Measurements from ENCODE around the gene CCDC88B.

The CCDC88B gene

GRCh38 chr11:64384981-64385944 is 45.3 kb downstream of the CCDC88B start:
- H3K4me1 ChIP-seq (ENCODE audit: control insufficient read depth, insufficient read depth, low read length) = peaks cover 3% of the 10 kb centered on the region
- no peak overlapping the region for H3K4me3 ChIP-seq (ENCODE audit: insufficient read depth, low read depth, low read length)
- H3K36me3 ChIP-seq (ENCODE audit: control insufficient read depth, insufficient read depth, low read length) = no peaks in the 10 kb centered on the region
- H3K27ac ChIP-seq (ENCODE audit: insufficient read depth, low read depth, low read length, poor library complexity, severe bottlenecking) = no peak overlapping the region
- H3K27me3 ChIP-seq (ENCODE audit: control insufficient read depth, insufficient read depth, low read length, poor library complexity, severe bottlenecking) = no peaks in the 10 kb centered on the region
- H3K9me3 ChIP-seq (ENCODE audit: control insufficient read depth, low read length) = no peaks in the 10 kb centered on the region
- 86 to 88% methylated on average over 15 of the region's 15 CpGs for WGBS, 2 experiments

GRCh38 chr11:64385945-64386704 is 46.1 kb downstream of the CCDC88B start:
- no peaks in the 10 kb centered on the region for H3K27me3 ChIP-seq (ENCODE audit: control insufficient read depth, insufficient read depth, low read length, poor library complexity, severe bottlenecking)
- H3K9me3 ChIP-seq (ENCODE audit: control insufficient read depth, low read length) = no peaks in the 10 kb centered on the region
- no peaks in the 10 kb centered on the region for H3K36me3 ChIP-seq (ENCODE audit: control insufficient read depth, insufficient read depth, low read length)
- peaks cover 3% of the 10 kb centered on the region for H3K4me1 ChIP-seq (ENCODE audit: control insufficient read depth, insufficient read depth, low read length)
- H3K27ac ChIP-seq (ENCODE audit: insufficient read depth, low read depth, low read length, poor library complexity, severe bottlenecking) = no peak overlapping the region
- WGBS, 2 experiments = 89 to 90% methylated on average over 11 of the region's 11 CpGs
- no peak overlapping the region for H3K4me3 ChIP-seq (ENCODE audit: insufficient read depth, low read depth, low read length)

- no peaks in the 10 kb centered on the region for H3K9me3 ChIP-seq (ENCODE audit: control insufficient read depth, low read length)
- no peaks in the 10 kb centered on the region for H3K36me3 ChIP-seq (ENCODE audit: control insufficient read depth, insufficient read depth, low read length)
- no peaks in the 10 kb centered on the region for H3K4me1 ChIP-seq (ENCODE audit: control insufficient read depth, insufficient read depth, low read length)
- H3K27me3 ChIP-seq (ENCODE audit: control insufficient read depth, insufficient read depth, low read length, poor library complexity, severe bottlenecking) = no peaks in the 10 kb centered on the region
- H3K27ac ChIP-seq (ENCODE audit: insufficient read depth, low read depth, low read length, poor library complexity, severe bottlenecking) = no peak overlapping the region
- no peak overlapping the region for H3K4me3 ChIP-seq (ENCODE audit: insufficient read depth, low read depth, low read length)
Measured at GRCh38 chr11:64387916-64388315, 47.9 kb downstream of the CCDC88B start.

GRCh38 chr11:64388894-64389293 is 48.9 kb downstream of the CCDC88B start:
- H3K27me3 ChIP-seq (ENCODE audit: control insufficient read depth, insufficient read depth, low read length, poor library complexity, severe bottlenecking) = no peaks in the 10 kb centered on the region
- H3K27ac ChIP-seq (ENCODE audit: insufficient read depth, low read depth, low read length, poor library complexity, severe bottlenecking) = no peak overlapping the region
- H3K4me3 ChIP-seq (ENCODE audit: insufficient read depth, low read depth, low read length) = no peak overlapping the region
- no peaks in the 10 kb centered on the region for H3K9me3 ChIP-seq (ENCODE audit: control insufficient read depth, low read length)
- H3K36me3 ChIP-seq (ENCODE audit: control insufficient read depth, insufficient read depth, low read length) = no peaks in the 10 kb centered on the region
- WGBS, 2 experiments = 93 to 94% methylated on average over 10 of the region's 10 CpGs
- no peaks in the 10 kb centered on the region for H3K4me1 ChIP-seq (ENCODE audit: control insufficient read depth, insufficient read depth, low read length)

GRCh38 chr11:64389851-64390250 is 49.8 kb downstream of the CCDC88B start:
- Histone ChIP-seq H3K27ac (ENCODE audit: insufficient read depth, low read depth, low read length, poor library complexity, severe bottlenecking) (no peak overlapping the region), H3K4me1 (ENCODE audit: control insufficient read depth, insufficient read depth, low read length) (no peaks in the 10 kb centered on the region), H3K4me3 (ENCODE audit: insufficient read depth, low read depth, low read length) (no peak overlapping the region), H3K36me3 (ENCODE audit: control insufficient read depth, insufficient read depth, low read length) (no peaks in the 10 kb centered on the region), H3K9me3 (ENCODE audit: control insufficient read depth, low read length) (no peaks in the 10 kb centered on the region), H3K27me3 (ENCODE audit: control insufficient read depth, insufficient read depth, low read length, poor library complexity, severe bottlenecking) (no peaks in the 10 kb centered on the region)
- WGBS, 2 experiments = 95% methylated on average over 2 of the region's 2 CpGs

GRCh38 chr11:64390558-64390957 is 50.6 kb downstream of the CCDC88B start:
- H3K36me3 ChIP-seq (ENCODE audit: control insufficient read depth, insufficient read depth, low read length) = no peaks in the 10 kb centered on the region
- no peak overlapping the region for H3K27ac ChIP-seq (ENCODE audit: insufficient read depth, low read depth, low read length, poor library complexity, severe bottlenecking)
- no peaks in the 10 kb centered on the region for H3K27me3 ChIP-seq (ENCODE audit: control insufficient read depth, insufficient read depth, low read length, poor library complexity, severe bottlenecking)
- WGBS, 2 experiments = 94 to 95% methylated on average over 3 of the region's 3 CpGs
- no peaks in the 10 kb centered on the region for H3K9me3 ChIP-seq (ENCODE audit: control insufficient read depth, low read length)
- H3K4me1 ChIP-seq (ENCODE audit: control insufficient read depth, insufficient read depth, low read length) = peaks cover 4% of the 10 kb centered on the region
- no peak overlapping the region for H3K4me3 ChIP-seq (ENCODE audit: insufficient read depth, low read depth, low read length)

GRCh38 chr11:64391839-64392238 is 51.8 kb downstream of the CCDC88B start:
- H3K27me3 ChIP-seq (ENCODE audit: control insufficient read depth, insufficient read depth, low read length, poor library complexity, severe bottlenecking) = no peaks in the 10 kb centered on the region
- H3K36me3 ChIP-seq (ENCODE audit: control insufficient read depth, insufficient read depth, low read length) = no peaks in the 10 kb centered on the region
- no peak overlapping the region for H3K4me3 ChIP-seq (ENCODE audit: insufficient read depth, low read depth, low read length)
- H3K4me1 ChIP-seq (ENCODE audit: control insufficient read depth, insufficient read depth, low read length) = peaks cover 15% of the 10 kb centered on the region
- no peak overlapping the region for H3K27ac ChIP-seq (ENCODE audit: insufficient read depth, low read depth, low read length, poor library complexity, severe bottlenecking)
- H3K9me3 ChIP-seq (ENCODE audit: control insufficient read depth, low read length) = no peaks in the 10 kb centered on the region
- 88 to 97% methylated on average over 3 of the region's 3 CpGs for WGBS, 2 experiments

- Histone ChIP-seq H3K27me3 (ENCODE audit: control insufficient read depth, insufficient read depth, low read length, poor library complexity, severe bottlenecking) (no peaks in the 10 kb centered on the region), H3K4me3 (ENCODE audit: insufficient read depth, low read depth, low read length) (no peak overlapping the region), H3K27ac (ENCODE audit: insufficient read depth, low read depth, low read length, poor library complexity, severe bottlenecking) (peak overlapping the region; percentile 64), H3K9me3 (ENCODE audit: control insufficient read depth, low read length) (no peaks in the 10 kb centered on the region), H3K36me3 (ENCODE audit: control insufficient read depth, insufficient read depth, low read length) (no peaks in the 10 kb centered on the region), H3K4me1 (ENCODE audit: control insufficient read depth, insufficient read depth, low read length) (peaks cover 15% of the 10 kb centered on the region)
- WGBS, 2 experiments = 63% methylated on average over 13 of the region's 13 CpGs
Measured at GRCh38 chr11:64395545-64396078, 55.6 kb downstream of the CCDC88B start.

- peaks cover 15% of the 10 kb centered on the region for H3K4me1 ChIP-seq (ENCODE audit: control insufficient read depth, insufficient read depth, low read length)
- H3K4me3 ChIP-seq (ENCODE audit: insufficient read depth, low read depth, low read length) = no peak overlapping the region
- H3K9me3 ChIP-seq (ENCODE audit: control insufficient read depth, low read length) = no peaks in the 10 kb centered on the region
- no peaks in the 10 kb centered on the region for H3K36me3 ChIP-seq (ENCODE audit: control insufficient read depth, insufficient read depth, low read length)
- WGBS, 2 experiments = 18 to 19% methylated on average over 15 of the region's 15 CpGs
- peak overlapping the region; percentile 64 for H3K27ac ChIP-seq (ENCODE audit: insufficient read depth, low read depth, low read length, poor library complexity, severe bottlenecking)
- H3K27me3 ChIP-seq (ENCODE audit: control insufficient read depth, insufficient read depth, low read length, poor library complexity, severe bottlenecking) = no peaks in the 10 kb centered on the region
Measured at GRCh38 chr11:64396079-64396591, 56.1 kb downstream of the CCDC88B start.

- Histone ChIP-seq H3K27ac (ENCODE audit: insufficient read depth, low read depth, low read length, poor library complexity, severe bottlenecking) (no peak overlapping the region), H3K36me3 (ENCODE audit: control insufficient read depth, insufficient read depth, low read length) (no peaks in the 10 kb centered on the region)
Measured at GRCh38 chr11:64400102-64400501, 60.1 kb downstream of the CCDC88B start.

More at GRCh38 chr11:64400102-64400501, 60.1 kb downstream of the CCDC88B start:
- Histone ChIP-seq H3K27me3 (ENCODE audit: control insufficient read depth, insufficient read depth, low read length, poor library complexity, severe bottlenecking) (no peaks in the 10 kb centered on the region), H3K9me3 (ENCODE audit: control insufficient read depth, low read length) (no peaks in the 10 kb centered on the region), H3K4me3 (ENCODE audit: insufficient read depth, low read depth, low read length) (no peak overlapping the region), H3K4me1 (ENCODE audit: control insufficient read depth, insufficient read depth, low read length) (peaks cover 15% of the 10 kb centered on the region)
- 89 to 90% methylated on average over 6 of the region's 6 CpGs for WGBS, 2 experiments
